Measurements from ENCODE around the gene PPEF2.

DNA sequence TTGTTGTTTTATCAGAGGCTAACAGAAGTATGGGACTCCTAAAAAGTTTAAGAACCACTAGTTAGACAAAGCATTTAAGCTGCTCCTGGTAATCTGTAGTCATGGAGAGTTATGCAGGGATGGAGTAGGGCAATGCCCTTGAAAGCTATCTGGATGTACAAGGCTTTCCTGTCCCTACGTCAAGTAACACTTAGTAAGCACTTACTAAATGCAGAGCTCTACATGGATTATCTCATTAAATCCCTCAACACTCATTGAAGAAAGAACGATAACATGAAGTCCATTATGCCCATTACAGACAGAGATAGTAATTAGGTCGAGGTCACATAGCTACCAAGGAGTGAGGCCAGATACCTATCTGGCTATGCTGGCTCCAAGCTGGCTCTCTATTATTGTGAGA lies 33.2 kb downstream of the PPEF2 start:
- TF ChIP-seq POLR2A (IDR thresholded peaks at IDR 0.05) = no peak
- TF ChIP-seq, protein P1, sequence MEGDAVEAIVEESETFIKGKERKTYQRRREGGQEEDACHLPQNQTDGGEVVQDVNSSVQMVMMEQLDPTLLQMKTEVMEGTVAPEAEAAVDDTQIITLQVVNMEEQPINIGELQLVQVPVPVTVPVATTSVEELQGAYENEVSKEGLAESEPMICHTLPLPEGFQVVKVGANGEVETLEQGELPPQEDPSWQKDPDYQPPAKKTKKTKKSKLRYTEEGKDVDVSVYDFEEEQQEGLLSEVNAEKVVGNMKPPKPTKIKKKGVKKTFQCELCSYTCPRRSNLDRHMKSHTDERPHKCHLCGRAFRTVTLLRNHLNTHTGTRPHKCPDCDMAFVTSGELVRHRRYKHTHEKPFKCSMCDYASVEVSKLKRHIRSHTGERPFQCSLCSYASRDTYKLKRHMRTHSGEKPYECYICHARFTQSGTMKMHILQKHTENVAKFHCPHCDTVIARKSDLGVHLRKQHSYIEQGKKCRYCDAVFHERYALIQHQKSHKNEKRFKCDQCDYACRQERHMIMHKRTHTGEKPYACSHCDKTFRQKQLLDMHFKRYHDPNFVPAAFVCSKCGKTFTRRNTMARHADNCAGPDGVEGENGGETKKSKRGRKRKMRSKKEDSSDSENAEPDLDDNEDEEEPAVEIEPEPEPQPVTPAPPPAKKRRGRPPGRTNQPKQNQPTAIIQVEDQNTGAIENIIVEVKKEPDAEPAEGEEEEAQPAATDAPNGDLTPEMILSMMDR (IDR thresholded peaks at IDR 0.05 in 8 of 11, conservative IDR thresholded peaks at IDR 0.05 in 3 of 11) = no peak
